ENCODE data around the gene PRR23C. TPM values are rescaled to one million over a fixed set of nuclear protein-coding genes. Genes with fewer than 3 reads are reported as not detected.

The PRR23C gene
- polyA plus RNA-seq, 2 of the 4 experiments (the other 2 are of a cell fraction), result not detected

DNA sequence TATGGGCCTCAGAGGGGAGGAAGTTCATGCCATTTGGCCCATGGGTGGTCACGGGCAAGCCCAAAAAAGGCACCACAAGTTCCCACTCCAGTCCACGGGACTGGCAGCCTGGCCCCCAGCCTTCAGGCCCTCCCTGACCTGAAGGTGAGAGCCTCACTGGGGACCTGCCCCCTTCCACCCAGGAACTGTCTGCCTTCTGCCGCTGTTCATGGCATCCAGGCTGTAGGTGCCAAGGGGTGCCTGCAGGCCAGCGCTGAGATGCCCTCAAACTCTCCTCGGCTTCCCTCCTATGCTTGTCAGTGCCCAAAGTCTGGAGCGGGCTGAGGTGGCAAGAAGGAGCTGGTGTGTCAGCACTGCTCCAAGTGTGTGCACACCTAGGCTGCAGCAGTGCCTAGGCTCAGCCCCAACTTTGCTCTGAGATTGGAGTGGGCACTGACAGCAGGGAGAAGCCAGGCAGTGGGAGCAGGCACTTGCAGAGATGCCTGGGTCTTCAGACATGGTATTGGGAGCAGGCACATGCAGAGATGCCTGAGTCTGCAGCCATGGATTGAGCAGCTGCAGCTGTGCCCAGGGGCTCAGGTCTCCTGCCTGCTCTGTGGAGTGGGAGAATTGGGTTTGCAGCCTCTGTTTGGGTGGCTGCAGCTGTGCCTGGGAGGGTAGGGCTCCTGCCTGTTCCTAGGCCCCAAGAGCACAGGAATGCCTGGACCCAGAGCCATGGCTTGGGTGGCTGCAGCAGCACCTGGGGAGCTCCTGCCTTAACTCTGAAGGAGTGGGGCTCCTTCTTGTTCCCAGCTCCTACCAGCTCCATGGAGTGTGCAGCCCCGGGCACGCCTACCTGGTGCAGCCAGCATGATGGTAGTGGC, 44.0 kb upstream of the PRR23C start:
- POLR2A ChIA-PET, result interaction anchor here (0.6 kb wide), 1 partner anchor 143 kb away, joined by 3 read pairs; no protein-coding TSS in a partner anchor
- no peak for ATAC-seq
- FAIRE-seq, result no peak

DNA sequence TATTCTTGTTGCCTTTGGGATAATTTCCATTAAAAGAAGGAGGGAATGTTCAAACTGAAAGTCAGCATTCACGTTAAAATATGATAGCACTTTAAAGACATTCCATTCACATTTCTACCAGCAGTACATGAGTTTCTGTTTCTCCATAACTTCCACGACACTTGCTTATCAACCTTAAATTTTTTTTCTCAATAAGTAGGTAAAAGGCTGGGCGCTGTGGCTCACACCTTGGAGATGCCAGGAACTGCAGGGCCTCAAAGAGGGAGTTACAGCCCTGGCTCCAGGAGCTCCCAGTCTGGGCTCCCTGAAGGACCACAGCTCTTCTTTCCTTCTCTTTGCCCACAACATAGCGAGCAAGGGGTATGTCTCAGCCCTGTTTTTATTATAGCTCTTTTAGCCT, 42.9 kb upstream of the PRR23C start:
- CTCF ChIA-PET, result no interaction called here
- POLR2A ChIA-PET, result interaction anchor here (0.6 kb wide), 1 partner anchor 144 kb away, joined by 3 read pairs; no protein-coding TSS in a partner anchor

More for the DNA sequence above, 44.0 kb upstream of the PRR23C start:
- Histone ChIP-seq H3K4me2 (no peak overlapping the region), H3K9me3 (no peaks in the 10 kb centered on the region), H3K4me1 (no peaks in the 10 kb centered on the region), H3K4me3 (no peak overlapping the region), H3K27ac (no peak overlapping the region)
- DNase-seq (ENCODE audit: low read depth in 1 of 2, low spot score in 1 of 2), result no peak
- WGBS (ENCODE audit: missing lambda C conversion rate), result 29% methylated on average over 5 of the region's 8 CpGs
- TF ChIP-seq, protein P1, sequence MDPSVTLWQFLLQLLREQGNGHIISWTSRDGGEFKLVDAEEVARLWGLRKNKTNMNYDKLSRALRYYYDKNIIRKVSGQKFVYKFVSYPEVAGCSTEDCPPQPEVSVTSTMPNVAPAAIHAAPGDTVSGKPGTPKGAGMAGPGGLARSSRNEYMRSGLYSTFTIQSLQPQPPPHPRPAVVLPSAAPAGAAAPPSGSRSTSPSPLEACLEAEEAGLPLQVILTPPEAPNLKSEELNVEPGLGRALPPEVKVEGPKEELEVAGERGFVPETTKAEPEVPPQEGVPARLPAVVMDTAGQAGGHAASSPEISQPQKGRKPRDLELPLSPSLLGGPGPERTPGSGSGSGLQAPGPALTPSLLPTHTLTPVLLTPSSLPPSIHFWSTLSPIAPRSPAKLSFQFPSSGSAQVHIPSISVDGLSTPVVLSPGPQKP (IDR thresholded peaks at IDR 0.05; ENCODE audit: low read depth, low read length), result no peak
- no peak for TF ChIP-seq EP300 (IDR thresholded peaks at IDR 0.05)
- no peak for TF ChIP-seq CBX2 (IDR thresholded peaks at IDR 0.05; ENCODE audit: borderline replicate concordance, low read depth)
- TF ChIP-seq RNF2 (IDR thresholded peaks at IDR 0.05; ENCODE audit: borderline replicate concordance, low read depth), result no peak
- no peak for TF ChIP-seq MYC (IDR thresholded peaks at IDR 0.05; ENCODE audit: borderline replicate concordance, low read length)
- TF ChIP-seq NR3C1 (IDR thresholded peaks at IDR 0.05), result no peak
- TF ChIP-seq MAZ (IDR thresholded peaks at IDR 0.05; ENCODE audit: borderline replicate concordance, low read depth, low read length), result no peak
- CTCF ChIA-PET, result interaction anchor here (0.8 kb wide), 1 partner anchor 240 kb away, joined by 3 read pairs; no protein-coding TSS in a partner anchor

DNA sequence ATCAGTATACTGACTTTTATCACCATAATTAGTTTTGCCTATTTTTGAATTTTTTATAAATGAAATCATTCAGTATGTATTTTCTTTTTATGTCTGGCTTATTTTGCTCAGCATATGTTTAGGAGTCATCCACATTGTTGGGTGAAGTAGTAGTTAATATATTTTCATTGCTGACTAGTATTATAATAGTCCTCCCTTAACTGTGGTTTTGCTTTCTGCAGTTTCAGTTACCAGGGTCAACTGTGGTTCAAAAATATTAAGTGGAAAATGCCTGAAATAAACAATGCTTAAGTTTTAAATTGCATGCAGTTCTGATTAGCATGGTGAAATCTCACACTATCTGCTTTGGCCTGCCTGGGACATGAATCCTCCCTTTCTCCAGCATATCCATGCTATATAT, 39.5 kb upstream of the PRR23C start:
- TF ChIP-seq MAZ (IDR thresholded peaks at IDR 0.05; ENCODE audit: borderline replicate concordance, low read depth, low read length) (no peak), FOSB (CRISPR knock-in tag; IDR thresholded peaks at IDR 0.05) (no peak), HDAC2 (IDR thresholded peaks at IDR 0.05) (no peak), CBX8 (IDR thresholded peaks at IDR 0.05) (no peak), FOSL2 (IDR thresholded peaks at IDR 0.05) (no peak), FOSL2 (CRISPR knock-in tag; IDR thresholded peaks at IDR 0.05) (no peak), RAD21 (conservative IDR thresholded peaks at IDR 0.05 in 1 of 2, IDR thresholded peaks at IDR 0.05 in 1 of 2) (no peak), RFX5 (IDR thresholded peaks at IDR 0.05) (no peak), ESRRA (IDR thresholded peaks at IDR 0.05; ENCODE audit: borderline replicate concordance, low read length) (no peak)
- TF ChIP-seq, protein P2, sequence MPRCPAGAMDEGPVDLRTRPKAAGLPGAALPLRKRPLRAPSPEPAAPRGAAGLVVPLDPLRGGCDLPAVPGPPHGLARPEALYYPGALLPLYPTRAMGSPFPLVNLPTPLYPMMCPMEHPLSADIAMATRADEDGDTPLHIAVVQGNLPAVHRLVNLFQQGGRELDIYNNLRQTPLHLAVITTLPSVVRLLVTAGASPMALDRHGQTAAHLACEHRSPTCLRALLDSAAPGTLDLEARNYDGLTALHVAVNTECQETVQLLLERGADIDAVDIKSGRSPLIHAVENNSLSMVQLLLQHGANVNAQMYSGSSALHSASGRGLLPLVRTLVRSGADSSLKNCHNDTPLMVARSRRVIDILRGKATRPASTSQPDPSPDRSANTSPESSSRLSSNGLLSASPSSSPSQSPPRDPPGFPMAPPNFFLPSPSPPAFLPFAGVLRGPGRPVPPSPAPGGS (IDR thresholded peaks at IDR 0.05), result no peak
- TF ChIP-seq, protein P3, sequence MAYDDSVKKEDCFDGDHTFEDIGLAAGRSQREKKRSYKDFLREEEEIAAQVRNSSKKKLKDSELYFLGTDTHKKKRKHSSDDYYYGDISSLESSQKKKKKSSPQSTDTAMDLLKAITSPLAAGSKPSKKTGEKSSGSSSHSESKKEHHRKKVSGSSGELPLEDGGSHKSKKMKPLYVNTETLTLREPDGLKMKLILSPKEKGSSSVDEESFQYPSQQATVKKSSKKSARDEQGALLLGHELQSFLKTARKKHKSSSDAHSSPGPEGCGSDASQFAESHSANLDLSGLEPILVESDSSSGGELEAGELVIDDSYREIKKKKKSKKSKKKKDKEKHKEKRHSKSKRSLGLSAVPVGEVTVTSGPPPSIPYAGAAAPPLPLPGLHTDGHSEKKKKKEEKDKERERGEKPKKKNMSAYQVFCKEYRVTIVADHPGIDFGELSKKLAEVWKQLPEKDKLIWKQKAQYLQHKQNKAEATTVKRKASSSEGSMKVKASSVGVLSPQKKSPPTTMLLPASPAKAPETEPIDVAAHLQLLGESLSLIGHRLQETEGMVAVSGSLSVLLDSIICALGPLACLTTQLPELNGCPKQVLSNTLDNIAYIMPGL (CRISPR knock-in tag; IDR thresholded peaks at IDR 0.05; ENCODE audit: borderline replicate concordance), result no peak
- ATAC-seq, result no peak
- Histone ChIP-seq H3K4me2 (no peak overlapping the region), H3K4me3 (no peak overlapping the region), H3K4me1 (no peaks in the 10 kb centered on the region), H3K9me3 (no peaks in the 10 kb centered on the region), H3K27ac (no peak overlapping the region)
- no peak for FAIRE-seq
- ChIA-PET CTCF (no interaction called here), POLR2A (no interaction called here)
- DNase-seq (ENCODE audit: low read depth in 1 of 2, low spot score in 1 of 2), result no peak

More for the DNA sequence above, 42.9 kb upstream of the PRR23C start:
- no peak for DNase-seq (ENCODE audit: low read depth in 1 of 2, low spot score in 1 of 2)
- H3K4me2 ChIP-seq, result no peak overlapping the region
- H3K27ac ChIP-seq, result no peak overlapping the region
- H3K4me3 ChIP-seq, result no peak overlapping the region
- no peak for FAIRE-seq
- H3K4me1 ChIP-seq, result no peaks in the 10 kb centered on the region
- no peaks in the 10 kb centered on the region for H3K9me3 ChIP-seq
- WGBS (ENCODE audit: missing lambda C conversion rate), result 19% methylated on average over 4 of the region's 4 CpGs
- TF ChIP-seq SMC3 (IDR thresholded peaks at IDR 0.05), result no peak
- no peak for TF ChIP-seq MYC (IDR thresholded peaks at IDR 0.05; ENCODE audit: borderline replicate concordance, low read length)
- no peak for ATAC-seq

Data from A549 (cell line).